ENCODE results near the gene KATNIP.

KATNIP gene

DNA sequence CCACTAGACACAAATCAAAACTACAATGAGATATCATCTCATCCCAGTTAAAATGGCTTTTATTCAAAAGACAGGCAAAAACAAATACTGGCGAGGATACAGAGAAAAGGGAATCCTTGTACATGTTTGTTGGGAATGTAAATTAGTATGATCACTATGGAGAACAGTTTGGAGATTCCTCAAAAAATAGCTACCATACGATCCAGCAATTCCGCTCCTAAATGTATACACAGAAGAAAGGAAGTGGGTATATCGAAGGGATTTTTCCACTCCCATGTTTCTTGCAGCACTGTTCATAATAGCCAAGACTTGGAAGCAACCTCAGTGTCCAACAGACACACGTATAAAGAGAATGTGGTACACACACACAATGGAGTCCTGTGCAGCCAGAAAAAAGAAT lies 35.3 kb downstream of the KATNIP start:
- no peak for DNase-seq

DNA sequence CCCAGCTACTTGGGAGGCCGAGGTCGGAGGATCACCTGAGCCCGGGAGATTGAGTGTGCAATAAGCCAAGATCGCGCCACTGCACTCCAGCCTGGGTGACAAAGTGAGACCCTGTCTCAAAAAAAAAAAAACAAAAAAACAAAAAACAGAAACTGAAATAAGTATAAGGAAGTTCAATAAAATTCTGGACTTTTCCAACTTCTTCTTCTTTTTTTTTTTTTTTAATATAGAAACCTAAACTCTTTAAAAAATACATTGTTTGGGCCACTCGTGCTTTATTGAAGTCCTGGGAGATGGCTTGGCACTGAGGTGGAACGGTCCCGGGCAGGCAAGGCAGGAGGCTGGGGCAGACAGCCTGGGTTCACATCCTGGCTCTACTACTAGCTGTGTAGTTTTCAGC lies 36.8 kb downstream of the KATNIP start:
- DNase-seq, result no peak

DNA sequence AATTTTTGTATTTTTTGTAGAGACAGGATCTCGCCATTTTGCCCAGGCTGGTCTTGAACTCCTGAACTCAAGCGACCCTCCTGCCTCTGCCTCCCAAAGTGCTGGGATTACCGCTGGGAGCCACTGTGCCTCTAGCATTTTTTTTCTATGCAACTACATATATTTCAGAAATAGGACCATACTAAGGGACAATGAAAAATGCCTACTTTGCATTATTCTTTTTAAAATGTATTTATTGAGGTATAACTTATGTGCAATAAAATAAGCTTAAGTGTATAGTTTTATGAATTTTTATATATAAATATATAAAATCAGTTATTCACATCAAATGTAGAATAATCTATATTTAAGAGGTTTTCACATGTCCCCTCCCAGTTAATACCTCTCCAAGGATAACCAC lies 38.1 kb downstream of the KATNIP start:
- DNase-seq, result no peak

DNA sequence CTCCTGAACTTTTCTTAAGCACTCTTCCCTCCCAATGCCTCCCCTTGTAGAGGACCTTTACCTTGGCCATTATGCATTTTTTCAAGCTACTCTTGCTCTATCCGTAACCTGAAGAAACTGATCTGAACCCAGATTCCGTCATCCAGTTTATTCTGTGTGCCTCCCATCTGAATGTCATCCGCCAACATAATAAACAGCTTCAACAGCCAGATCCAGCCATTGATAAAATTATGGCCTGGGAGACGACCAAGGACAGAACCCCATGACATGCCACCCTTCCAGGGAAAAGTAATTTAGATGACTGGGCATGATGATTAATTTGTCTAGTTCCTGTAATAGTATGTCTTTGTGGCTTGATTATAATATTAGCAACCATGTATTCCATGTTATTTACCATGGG lies 41.9 kb downstream of the KATNIP start:
- no peak for DNase-seq

DNA sequence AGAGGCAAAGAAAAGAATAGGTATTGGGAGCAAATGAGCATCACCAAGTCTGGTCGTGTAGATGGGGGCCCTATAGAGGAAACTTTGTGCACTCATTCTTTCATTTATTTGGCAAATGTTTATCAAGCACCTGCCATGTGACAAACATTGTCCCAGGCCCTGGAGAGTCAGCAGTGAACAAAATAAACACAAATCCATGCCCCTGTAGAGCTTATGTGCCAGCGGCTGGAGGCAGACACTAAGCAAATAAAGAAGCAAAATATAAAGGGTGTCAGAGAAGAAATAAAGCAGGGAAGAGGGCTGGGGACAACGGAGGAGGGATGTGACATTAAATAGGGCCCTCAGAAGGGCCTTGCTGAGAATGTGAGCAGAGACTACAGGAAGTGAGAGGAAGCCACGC lies 45.5 kb downstream of the KATNIP start:
- no peak for DNase-seq

DNA sequence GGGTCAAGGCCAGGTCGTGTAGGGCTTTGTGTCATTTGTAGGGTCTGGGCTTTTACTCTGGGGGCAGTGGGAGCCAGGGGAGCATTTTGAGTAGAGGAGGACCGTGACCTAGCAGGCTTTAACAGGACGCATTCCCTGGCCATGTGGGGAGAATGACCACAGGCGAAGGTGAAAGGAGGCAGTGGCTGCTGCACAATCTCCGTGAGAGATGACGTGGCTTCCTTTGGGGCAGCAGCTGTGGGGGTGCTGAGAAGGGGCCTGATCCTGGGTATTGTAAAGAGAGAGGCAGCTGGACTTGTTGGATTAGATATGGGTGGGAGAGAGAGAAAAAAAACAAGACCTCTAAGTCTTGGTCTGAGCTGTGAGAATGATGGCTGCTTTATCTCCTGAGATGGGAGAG lies 46.0 kb downstream of the KATNIP start:
- no peak for DNase-seq

DNA sequence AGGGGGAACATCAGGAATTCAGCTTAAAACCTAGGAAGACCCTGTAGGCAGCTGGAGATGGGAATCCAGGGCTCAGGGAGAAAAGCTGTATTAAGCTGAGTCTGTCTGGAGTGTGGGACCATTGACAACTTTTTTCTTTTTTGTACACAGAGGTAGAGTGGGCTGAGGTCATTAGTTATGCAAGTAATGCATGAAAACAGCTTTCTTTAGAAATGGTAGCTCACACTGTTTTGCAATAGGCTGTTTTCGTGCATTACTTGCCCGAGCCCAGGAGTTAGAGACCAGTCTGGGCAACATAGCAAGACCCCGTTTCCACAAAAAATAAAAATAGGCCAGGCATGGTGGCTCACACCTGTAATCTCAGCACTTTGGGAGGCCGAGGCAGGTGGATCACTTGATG lies 46.5 kb downstream of the KATNIP start:
- DNase-seq, result no peak

DNA sequence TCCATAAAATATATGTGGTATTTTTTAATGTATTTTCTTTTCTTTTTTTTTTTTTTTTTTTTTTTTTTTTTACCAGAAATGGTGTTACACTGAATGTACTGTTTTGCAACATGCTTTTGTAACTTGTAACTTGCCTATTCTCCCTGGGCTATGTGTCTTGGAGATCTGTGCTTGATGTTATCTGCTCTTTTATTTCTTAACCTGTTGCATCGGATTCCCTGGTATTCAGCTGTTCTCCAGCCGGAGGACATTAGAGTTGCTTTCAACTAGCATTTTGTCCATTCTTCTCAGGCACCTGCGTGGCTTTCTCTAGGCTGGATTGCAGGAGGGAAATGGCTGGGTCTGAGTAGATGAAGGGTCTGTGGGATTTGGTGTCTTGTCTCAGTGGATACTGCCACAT lies 47.4 kb downstream of the KATNIP start:
- no peak for DNase-seq

DNA sequence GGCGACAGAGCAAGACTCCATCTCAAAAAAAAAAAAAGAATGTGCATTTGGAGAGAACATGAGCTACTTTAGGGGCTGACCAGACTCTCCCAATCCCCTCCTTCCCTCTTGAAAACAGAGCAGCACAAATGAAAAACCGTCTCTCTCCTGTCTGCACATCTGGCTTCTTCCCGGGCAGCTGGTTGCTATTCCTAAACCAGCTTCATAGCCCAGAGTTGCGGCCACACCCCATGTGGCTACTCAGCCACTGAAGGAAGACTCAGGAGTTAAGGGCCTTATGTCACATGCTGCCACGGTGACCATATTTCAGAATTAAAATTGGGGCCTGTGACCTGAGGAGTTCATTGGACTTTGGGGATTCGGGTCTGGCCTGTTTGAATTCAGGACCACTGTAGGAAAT lies 48.3 kb downstream of the KATNIP start:
- DNase-seq, result no peak

DNA sequence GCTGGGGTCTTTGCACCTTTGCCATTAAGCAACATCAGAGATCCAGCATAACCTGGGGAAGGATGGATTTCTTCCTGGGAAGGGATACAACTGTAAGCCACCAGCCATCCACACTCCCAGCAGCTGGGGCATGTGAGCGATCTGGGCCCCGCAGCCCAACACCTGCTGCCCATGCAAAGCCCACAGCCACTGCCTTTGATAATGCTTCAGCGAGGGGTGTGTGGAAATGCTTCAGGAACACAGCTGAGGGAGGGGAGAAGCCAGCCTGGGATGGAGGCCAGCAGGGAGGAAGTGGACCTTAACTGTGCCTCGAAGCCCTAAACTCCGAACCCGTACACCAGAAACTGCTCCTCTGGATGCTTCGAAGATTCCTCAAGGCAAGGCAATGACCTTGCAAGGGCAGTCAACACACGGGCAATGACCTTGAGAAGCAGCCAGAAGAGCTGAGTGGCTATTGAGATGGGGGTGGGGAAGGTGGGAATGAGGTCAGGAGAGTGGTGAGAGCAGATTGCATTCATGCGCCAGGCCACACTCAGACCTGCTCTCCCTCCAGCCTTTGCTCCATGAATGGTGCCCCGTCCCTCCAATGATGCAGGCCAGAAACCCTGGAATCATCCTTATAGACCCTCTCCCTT lies 49.1 kb downstream of the KATNIP start:
- DNase-seq, result no peak

DNA sequence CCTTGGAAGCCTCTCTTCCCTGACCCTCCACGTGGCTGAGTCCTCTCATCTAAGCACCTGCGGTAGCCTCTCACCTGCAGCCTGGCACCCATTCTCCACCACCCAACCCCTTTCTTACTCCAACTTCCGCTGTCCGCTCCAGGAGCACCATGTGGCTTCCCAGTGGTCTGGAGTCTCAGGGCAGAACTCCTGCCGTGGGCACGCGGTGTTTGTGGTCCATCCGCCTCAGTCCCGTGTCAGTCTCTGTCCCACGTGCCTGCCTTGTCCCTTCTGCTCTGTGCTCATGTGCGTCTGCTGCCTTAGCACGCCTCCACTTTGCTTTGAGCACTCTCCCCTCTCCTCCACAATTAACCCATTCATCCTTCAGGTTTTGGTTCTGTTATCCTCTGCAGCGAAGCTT lies 49.7 kb downstream of the KATNIP start:
- no peak for DNase-seq

Data from activated gamma-delta T cell (primary cell).